Limb (tissue), 2 donors: ENCODE measurements around the gene GRIP2.
A peak's percentile ranks its signal among the peaks of the same experiment; 100 is the strongest.

Experiments used
- DNase-seq, 2 donors: peaks; one replicate each; pipeline ENCODE4 v3.0.0-alpha.2; 2016; ENCODE audit errors: extremely low spot score in 2 of 2

The GRIP2 gene

DNA sequence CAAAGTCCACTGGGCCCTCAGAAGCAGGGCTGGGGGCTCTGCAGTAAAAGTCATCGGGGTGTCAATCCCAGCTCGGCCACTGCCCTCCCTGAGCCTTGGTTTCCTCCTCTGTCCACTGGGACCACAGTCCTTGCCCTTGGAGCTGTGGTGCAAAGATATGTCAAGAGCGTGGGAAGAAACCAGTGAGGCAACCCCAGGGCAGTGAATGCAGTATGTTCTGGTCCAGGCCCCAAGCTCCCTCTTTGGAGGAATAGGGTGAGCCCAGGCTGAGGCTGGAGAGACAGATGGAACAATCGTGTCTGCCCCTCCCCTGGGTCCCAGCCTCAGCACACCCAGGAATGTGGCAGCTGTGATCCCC is 779 bp downstream of the GRIP2 start:
- no peak for DNase-seq

DNA sequence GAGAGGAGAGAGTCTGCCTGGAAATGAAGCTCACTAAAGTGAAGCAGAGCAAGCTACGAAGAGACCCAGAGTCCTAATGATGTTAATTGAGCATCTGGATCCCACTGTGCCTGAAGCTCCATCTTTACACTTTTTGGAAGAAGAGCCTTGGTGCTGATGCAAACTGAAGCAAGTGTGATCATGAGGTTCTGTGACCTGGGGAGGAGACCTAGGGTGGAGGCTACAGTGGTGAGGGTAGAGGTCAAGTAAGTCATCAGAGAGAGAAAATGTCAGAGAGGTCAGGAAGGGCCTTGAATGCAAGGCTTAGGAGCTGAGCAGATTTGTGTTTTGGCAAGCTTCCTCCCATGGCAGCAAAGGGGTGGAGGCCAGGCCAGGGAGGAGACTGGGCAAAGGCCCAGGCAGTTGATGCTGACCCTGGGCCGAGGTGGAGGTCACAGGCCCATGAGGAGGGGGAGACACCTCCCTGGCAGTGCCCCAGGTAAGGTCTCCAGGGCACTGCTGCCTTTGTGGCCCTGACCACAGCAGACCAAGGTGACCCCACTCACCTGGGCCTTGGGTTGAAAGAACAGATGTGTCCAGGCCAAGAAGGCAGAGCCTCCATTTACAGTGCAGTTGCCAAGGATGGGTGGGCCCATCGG is 1.6 kb downstream of the GRIP2 start:
- no peak for DNase-seq

DNA sequence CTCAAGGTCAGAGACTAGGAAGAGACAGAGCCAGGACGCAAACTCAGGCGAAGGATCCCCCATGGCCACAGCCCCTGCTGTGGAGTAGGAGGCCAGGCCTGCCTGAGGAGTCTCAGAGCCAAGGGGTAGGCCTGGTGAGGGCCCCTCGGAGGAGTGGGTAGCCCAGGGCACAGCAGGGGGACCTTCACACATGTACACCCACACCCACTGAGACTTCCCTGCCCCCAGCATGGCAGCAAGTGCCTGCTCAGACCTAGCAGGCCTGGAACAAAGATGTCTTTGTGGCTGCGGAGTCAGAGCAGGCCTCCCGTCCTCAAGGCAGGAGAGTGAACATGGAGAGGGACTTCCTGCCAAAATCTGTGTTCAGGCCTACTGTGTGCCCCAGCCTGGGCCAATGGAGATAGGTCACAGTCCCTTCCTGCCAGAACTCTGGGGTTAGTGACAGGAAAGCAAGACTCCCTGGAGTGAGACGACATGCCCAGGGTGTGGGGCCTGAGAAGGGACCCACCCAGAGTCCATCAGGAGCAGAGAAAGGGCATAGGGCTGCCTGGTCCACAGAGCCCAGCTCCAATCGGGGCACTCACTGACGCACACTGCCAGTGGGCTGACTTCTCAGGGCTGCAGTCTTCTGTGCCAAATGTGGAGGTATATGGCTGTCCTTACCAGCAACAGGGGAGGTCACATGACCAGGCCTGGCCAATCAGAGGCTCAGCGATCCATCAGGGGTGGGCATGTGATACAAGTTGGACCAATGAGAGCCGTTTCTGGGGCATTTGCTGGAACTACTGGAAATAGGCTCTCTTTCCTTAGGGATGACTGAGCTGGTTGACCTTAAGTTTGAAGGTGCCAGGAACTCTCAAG is 2.3 kb downstream of the GRIP2 start:
- no peak for DNase-seq

DNA sequence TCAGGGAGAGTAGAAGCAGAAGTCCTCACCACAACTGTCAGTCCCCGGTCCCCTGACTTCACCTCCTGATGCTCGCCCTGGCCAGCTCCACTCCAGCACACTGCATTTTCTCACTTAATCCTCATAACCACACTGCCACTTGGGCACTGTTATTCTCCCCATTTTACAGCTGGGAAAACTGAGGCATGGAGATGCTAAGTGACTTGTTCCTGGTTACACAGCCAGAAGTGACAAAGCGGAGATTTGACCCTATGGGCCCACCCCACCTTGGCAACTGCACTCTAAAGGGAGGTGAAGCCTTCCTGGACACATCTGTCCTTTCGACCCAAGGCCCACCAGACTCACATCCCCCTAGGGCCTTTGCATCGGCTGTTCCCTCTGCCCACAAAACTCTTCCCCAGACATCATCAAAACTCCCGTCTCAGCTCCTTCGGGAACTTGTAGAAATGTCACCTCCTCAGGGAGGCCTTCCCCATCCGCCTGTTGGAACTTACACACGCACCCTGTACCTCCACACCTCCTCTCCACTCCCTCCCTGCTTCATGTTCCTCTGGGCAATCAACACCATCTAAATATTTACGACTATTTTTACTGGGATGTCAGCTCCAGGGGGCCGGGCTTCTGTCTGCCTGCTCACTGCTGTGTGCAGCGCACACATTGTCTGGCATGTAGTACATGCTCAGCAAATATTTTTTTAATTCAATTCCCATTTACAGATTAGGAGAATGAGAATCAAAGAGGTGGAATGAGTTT is 3.1 kb downstream of the GRIP2 start:
- no peak for DNase-seq

DNA sequence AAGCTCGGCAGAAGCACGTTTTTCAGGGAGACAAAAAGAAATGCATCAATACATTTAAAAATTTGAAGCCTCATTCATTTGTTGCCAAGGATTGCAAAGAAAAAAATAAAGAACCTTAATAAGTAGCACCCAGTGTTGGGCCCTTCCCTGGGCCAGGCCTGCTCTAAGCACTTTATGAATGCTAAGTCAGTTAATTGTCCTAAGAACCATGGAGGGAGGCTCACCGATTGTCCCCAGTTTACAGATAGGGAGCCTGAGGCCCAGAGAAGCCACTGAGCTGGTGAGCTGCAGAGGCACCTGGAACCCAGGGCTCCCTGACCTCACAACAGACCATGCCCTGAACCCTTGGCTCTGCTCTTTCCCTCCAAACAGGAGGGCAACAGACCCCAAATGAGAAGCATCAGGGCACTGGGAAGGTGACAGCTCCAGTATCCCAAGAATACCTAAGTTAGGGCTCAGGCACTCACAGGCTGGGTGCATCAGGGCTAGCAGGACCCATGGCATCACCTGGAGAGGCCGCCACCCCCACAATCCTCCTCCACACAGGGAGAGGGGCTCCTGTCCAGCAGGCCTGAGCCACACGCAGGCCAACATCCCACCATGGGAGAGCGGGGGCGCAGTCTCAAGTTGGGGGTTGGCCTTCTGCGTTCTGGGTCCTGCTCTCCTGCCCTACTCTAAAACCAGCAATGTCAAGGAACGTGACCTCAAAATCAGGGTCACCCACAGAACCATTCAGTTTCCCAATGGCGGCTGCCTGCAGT is 3.9 kb downstream of the GRIP2 start:
- no peak for DNase-seq

DNA sequence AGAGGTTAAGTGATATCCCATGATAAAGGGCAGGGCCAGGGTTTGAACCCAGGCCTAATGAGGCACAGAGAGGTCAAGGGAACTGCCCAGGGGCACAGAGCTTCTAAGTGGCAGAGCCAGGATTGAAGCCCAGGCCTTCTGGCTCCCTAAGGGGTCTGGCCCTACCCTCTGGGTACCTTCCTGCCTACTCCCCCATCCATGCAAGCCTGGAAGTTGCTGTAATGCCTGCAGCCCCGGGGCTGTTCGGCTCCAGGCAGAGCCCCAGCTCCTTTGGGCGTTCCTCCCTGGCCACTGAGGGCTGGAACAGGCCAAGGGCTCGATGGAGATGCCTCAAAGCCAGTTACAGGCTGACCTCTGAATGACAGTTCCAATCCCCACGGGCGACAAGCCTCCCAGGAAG is 4.5 kb downstream of the GRIP2 start:
- DNase-seq: no peak

DNA sequence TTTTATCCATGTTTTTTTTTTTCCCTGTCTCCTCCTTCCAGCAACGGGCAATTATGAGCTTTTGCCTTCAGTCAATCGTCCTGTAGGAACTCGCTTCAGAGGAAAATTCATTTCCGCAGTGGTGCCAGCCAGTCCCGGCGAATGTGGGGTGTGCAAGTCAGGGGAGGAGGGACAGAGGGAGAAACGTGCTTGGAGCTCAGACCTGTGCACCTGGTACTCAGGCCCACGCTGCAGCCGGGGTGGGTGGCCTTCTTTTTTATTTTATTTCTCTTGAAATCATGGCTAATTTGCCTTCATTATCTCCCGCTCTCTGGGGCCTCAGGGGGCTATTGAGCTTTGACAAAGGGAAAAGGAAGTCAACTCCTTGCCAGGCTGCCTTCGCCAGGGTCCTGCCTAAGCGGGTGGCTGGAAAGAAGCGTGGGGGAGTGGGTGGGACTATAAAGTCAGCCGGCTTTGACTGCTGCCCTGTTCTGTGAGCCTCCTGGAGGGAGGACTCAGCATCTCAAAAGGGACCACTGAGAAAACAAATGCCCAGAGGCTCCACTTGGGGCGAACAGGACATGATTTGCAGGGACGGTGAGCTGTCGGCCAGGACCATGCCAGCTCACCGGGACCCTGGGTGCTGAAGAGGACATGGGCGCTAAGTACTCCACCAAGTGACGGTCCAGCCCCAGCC is 5.5 kb downstream of the GRIP2 start:
- no peak for DNase-seq

DNA sequence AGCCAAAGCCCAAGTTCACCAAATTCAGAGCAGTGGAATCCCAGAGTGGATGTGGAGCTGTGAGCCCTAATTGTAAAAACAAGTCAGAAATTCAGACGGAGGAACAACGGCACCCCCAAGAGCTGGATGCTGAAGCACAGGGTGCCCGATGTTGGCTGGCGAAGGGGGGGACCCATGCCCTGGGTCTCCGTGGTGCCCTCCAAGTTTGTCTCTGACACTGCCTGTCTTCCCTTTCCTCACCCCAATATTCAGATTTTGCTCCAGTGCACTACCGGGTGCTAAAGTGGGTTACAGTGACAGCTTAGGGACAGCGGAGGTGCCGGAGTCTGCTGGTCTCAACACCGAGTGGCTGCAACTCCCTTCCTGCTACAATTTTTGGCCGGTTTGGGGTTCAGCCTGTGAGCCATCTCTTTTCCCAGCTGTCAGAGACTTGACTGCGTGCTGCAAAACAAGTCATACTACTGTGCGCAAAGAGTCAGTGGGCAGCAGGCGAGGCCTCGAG is 6.6 kb downstream of the GRIP2 start:
- DNase-seq: no peak

DNA sequence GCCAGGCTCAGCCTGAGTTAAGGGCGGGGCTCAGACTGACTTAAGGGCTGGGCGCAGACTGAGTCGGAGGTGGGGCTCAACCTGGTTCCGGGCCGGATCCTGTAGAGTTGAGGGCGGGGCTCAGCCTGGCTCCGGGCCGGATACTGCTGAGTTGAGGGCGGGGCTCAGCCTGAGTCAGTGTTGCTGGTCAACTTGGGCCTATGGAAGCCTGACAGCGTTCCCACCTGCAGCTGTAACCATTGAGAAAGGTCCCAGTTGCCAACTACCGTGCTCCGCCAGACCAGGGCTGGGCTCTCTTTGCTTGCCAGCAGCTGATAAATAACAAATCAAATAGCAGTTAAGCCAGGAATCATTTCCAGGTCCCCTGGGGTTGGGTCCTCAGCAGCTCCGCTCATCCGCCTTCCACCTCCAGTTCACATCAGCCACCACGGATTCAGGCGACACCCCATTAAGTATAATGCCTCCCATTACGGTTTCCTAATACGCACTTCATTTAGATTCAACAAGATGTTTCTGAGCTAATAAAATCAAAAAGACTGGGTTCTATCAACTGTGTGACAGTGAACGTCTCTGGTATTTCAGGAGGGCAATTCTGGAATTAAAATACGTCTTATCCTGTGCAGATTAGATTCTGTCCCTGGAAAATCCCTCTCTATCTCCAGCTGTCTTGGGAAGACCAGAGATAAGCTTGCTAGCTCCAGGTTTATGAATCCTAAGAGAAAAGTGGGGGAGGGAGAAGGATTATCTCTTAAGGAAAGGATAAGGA is 7.3 kb downstream of the GRIP2 start:
- no peak for DNase-seq

DNA sequence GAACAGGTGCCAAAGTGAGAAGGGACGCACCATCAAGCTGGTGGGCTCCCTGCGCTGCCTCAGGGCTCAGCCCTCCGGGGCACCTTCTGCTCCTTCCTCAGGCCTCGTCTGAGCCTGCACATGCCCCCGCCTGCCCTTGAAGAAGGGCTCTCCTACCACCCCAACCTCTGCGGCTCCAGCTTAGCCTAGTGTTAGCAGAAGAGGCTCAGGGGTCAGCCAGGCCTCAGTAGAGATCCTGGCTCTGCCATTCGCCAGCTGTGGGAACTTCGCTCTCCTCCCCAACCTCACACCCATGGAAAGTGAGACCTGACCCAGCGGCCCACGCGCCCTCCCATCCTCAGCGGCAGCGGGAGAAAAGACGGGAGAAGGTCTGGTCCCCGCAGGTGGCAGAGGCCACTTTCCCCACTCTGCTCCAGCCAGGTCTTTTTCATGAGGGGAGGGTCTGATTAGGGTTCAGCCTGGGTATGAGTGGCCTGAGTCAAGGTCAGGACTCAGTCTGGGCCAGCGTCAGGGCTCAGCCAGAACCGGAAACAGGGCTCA is 8.2 kb downstream of the GRIP2 start:
- no peak for DNase-seq

DNA sequence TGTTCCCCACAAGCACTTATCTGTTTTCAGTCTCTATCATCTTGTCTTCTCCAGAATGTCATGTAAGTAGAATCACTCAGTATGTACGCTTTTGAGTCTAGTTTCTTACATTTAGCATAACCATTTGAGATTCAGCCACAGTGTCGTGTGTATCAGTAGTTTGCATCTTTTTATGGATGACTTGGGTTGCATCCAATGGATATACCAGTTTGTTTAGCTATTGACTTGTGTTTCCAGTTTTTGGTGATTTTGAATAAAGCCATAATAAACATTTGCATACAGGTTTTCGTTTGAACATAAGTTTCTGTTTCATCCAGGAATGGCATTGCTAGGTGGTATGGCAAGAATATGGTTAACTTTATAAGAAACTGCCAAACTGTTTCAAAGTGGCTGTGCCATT is 12.1 kb downstream of the GRIP2 start:
- DNase-seq: no peak

DNA sequence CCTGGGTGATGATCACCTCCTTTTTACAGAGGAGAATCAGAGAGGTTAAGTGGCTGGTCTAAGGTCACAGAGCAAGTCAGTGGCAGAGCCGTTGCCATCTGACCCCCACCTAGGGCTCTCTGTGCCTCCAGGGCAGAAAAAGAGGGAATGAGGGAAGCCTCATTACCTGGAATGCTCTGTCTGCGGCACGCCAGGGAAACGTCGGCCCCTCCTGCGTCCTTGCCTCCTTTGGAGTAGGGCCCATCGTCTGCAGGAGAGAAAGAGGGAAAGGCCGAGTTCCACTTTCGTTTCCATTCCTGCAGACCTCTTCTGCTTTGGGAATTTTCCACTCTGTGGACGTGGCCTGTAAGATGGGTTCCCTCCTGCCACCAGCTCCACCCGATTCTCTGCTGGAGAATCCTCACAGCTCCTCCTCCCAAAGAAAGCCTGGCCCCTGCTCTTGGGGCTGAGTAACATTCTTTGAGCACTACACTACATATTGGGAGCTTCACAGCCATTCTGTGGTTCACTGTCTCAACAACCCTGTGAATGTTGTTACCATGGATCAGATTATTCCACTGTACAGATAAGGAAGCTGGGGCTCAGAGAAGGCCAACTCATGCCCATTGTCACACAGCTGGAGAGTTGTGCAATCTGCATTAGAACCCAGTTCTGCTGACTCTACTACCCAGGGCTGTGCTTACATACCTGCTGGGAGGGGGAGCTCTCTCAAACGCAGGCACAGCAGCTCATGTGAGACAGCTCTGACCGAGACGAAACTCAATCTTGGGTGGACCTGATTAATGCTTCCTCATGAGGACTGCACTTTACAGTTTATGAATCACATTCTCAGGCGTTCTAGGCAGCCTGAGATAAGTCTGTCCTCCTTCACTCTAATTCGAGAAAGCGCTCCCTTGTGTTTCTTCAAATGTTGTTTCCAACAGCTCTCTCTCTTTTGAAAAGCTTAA is 14.2 kb downstream of the GRIP2 start:
- peak in 1 of 2 donors; percentile 18 for DNase-seq

DNA sequence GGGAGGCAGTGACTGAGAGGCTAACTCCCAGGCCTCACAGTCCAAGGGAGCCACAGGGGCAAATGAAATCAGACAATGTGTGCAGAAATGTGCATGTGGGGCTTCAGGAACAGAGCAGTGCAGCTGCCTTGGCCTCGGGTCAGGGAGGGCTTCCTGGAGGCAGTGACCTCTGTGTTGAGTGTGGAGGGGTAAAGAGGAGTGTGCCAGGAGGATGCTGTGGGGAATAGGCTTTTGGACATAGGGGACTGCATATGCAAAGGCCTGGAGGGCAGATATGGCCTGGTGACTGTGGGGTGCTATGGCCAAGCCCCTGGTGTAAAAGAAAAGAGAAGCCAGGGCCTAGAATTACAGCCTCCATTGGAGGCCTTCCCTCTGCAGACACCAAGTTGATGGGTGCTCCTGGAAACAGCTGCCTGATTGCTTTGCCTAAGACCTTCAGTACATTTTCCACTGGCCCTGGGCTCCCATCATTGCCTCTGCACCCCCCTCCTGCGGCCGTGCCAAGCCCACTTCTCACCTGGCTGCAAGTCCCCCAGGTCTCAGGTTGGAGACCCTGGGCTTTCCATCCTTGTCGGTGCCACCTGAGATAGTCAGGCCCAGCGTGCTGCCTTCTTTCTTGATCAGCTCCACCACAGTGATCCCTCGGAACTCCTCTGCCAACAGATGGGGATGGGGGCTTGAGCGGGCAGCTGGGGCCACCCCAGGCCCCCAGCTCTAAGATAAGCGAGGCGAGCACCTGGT is 15.1 kb downstream of the GRIP2 start:
- DNase-seq: peak in 1 of 2 donors; percentile 11

DNA sequence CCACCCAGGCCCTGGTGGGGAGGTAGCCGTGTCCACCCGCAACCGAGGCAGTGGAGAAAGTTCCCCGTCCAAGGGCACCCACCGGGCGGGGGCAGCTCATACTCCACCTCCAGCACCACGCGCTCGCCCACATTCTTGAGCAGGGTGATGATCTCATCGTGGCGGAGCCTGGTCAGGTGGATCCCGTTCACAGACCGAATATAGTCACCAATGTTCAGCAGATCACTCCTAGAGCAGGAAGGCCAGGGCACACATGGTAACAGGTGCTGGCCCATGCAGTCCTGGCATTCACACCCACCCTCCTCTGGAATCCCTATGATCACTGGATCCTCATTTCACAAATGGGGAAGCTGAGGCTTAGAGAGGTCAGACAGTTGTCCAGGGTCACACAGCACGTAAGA is 15.8 kb downstream of the GRIP2 start:
- DNase-seq: peak in 1 of 2 donors; percentile 30

DNA sequence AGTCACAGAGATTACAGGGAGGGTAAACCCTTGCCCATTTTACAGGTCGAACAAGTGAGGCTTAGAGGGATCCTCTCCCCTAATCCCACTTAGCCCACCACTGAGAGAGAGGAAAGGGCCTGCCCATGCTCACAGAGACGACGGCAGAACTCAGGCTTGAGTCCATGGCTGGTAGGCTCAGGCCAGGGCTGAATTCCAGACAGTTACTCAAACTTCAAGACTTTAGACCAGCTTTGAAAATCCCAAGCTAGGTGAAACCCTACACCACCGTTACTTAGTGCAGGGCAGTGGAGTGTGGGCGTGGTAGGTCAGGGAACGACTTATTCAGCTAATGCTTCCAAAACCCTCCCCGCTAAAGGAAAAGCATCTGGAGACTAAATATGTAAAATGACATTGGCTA is 16.4 kb downstream of the GRIP2 start:
- DNase-seq: peak in 1 of 2 donors; percentile 15

DNA sequence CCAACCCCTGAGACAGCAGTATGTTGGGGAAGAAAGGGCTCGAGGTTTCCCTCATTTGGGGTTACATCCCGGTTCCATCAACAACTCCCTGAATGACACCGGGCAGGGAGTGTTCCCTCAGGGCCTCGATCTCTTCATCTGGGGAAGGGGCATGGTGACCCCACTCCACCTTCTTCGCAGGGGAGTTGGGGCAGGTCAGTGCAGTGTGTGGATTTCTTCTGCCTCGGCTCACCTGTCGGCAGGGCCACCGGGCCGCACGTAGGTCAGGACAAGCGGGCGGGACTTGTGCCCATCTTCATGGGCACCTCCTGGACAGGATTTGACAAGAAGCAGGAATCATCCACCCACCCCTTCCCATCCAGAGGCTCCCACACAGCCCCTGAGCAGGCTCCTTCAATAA is 17.4 kb downstream of the GRIP2 start:
- DNase-seq: no peak

DNA sequence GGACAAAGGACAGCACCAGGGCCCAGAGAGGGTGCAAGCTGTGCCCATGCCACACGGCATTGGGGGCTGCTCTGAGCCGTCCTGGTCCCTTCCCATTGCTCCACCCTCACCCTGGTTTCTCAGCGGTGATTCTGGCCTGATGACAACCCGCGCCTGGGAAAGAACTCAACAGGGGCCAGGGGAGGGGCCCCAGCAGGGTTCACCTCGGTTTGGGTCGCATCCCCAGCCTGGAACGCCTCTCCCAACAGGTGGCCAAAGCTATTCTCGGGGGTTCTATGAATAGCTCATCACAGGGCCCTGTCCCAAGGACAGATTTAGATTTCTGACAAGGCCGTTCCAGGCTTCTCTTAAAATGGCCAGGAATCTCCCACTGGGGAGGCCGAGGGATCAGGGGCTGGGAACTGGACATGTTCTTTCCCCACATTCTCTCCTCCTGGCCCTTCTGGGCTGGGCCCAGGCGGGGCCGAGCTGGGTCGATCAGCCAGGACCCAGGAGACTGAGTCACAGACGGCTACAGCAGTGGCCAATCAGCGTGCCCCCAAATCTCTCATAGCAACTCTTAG is 17.9 kb downstream of the GRIP2 start:
- DNase-seq: peak in 1 of 2 donors; percentile 43

DNA sequence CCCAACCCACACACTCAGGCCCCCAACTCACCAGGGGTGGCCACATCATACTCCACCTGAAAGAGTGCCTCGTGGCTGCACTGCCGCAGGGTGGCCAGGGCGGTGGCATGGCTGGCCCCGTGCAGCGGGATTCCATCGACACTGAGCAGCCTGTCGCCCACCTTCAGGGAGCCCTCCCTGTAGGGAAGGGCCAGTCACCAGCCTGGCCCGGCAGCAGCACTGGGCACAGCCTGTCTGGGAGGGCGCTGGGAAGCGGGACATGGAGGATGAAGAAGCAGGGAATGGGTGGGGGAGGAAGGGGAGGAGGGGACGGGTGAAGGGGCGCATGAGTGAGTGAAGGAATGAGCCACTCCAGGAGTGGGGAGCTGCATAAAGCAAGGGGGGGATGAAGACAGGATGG is 18.5 kb downstream of the GRIP2 start:
- peak in 1 of 2 donors; percentile 20 for DNase-seq
